GM12891 (cell line): ENCODE measurements around the gene RPL10A.

Source experiments
- PAX5 ChIP-seq: IDR thresholded peaks from 2 replicates; pipeline ENCODE4 v1.6.1; 2011; ENCODE audit warnings: low read length, moderate library complexity, mild to moderate bottlenecking; ENCODE audit not compliant: insufficient read depth, severe bottlenecking
- POLR2A ChIP-seq: IDR thresholded peaks from 2 replicates; pipeline ENCODE4 v1.6.1; 2011; ENCODE audit warnings: low read depth, low read length, control low read depth
- POLR2AphosphoS5 ChIP-seq: IDR thresholded peaks from 2 replicates; pipeline ENCODE4 v1.6.1; 2011; ENCODE audit warnings: low read depth, low read length, control low read depth
- POU2F2 ChIP-seq: IDR thresholded peaks from 2 replicates; pipeline ENCODE4 v1.6.1; 2011; ENCODE audit warnings: low read depth, mild to moderate bottlenecking, control low read depth, low read length, moderate library complexity
- SPI1 ChIP-seq: IDR thresholded peaks from 2 replicates; pipeline ENCODE4 v1.6.1; 2011; ENCODE audit warnings: low read depth, low read length, control low read depth
- TAF1 ChIP-seq: IDR thresholded peaks from 2 replicates; pipeline ENCODE4 v1.6.1; 2011; ENCODE audit warnings: low read depth, low read length, control low read depth

- TF ChIP-seq POLR2A (no peak), TAF1 (no peak), POLR2AphosphoS5 (no peak), SPI1 (no peak), POU2F2 (no peak), PAX5 (no peak)
Measured at GRCh38 chr6:35425284-35425683, 42.9 kb upstream of the RPL10A start.
